Cardiac muscle cell (in vitro differentiated cells and primary cell): Measurements from ENCODE around the gene ABCG1. TPM values are rescaled to one million over a fixed set of nuclear protein-coding genes. Genes with fewer than 3 reads are reported as not detected.

Experiments
- DNase-seq, 2 donors: peaks; one replicate each; pipeline versions ENCODE4 v3.0.0 to v3.0.0-alpha.2; 2010 to 2017; ENCODE audit warnings: low read depth in 1 of 2, low spot score in 1 of 2
- H3K27ac ChIP-seq: fragments of 200-600 bp; sonication (generic); 2 replicates; pipeline ENCODE4 v1.5.1; 2016
- H3K27me3 ChIP-seq: fragments of 200-600 bp; sonication (generic); 2 replicates; pipeline ENCODE4 v1.6.0; 2016; ENCODE audit warnings: control low read depth
- H3K36me3 ChIP-seq: fragments of 200-600 bp; sonication (generic); 2 replicates; pipeline ENCODE4 v1.5.1; 2016; ENCODE audit warnings: control low read depth
- H3K4me1 ChIP-seq: fragments of 200-600 bp; sonication (generic); 2 replicates; pipeline ENCODE4 v1.8.1; 2017; ENCODE audit warnings: low read depth, mild to moderate bottlenecking, mixed run types
- H3K4me3 ChIP-seq: fragments of 200-600 bp; sonication (generic); 2 replicates; pipeline ENCODE4 v1.5.1; 2016; ENCODE audit warnings: mild to moderate bottlenecking
- H3K9me3 ChIP-seq: fragments of 200-600 bp; sonication (generic); 2 replicates; pipeline ENCODE4 v1.5.1; 2017; ENCODE audit warnings: low read depth, mild to moderate bottlenecking, control low read depth
- polyA plus RNA-seq: library from polyadenylated mRNA; unstranded; fragments of >200 nt; fragmentation: Nextera tagmentation; extraction: Ambion mirVana; gene quantifications from 2 replicates; pipeline ENCODE4 v1.2.1, GENCODE V29; 2016
- total RNA-seq: library from RNA; depleted of rRNA; stranded (reverse); fragments of >200 nt; gene quantifications from 2 replicates; pipeline ENCODE4 v1.2.3, GENCODE V29; 2016
- TF ChIP-seq, protein P1 (sequence below): IDR thresholded peaks from 2 replicates; pipeline ENCODE4 v1.5.1; 2012; ENCODE audit warnings: low read depth, mild to moderate bottlenecking, low read length

ABCG1 gene
- total and polyA plus RNA-seq, 2 experiments from 2014 or later, result 4.0 to 4.9 TPM

DNA sequence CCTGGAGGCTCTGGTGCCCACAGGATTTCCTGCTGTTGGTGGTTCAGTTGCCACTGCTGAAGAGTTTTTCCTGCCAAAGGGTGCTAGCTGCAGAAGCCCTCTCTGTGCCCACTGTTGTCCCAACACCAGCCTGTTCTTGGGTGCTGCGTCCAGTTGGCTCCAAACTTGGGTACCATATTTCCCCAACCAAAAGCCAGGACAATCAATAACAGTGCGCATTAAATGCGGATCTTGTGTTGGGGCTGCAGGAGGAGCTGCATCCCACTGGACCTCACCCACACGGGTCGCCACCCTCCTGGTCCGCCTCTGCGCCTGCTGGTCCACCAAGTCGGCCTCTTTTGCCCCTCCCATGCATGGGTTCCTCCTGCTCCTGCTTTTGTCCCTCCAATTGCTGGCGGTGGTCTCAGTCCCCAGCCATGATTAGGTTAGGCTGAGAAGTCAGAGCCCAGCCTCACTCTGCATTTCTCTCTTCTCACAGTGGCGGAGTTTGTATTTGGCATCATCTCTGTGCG is 9.8 kb downstream of the ABCG1 start:
- Histone ChIP-seq H3K4me3 (no peak overlapping the region), H3K36me3 (no peaks in the 10 kb centered on the region), H3K27ac (no peak overlapping the region), H3K4me1 (peaks cover 28% of the 10 kb centered on the region), H3K9me3 (no peaks in the 10 kb centered on the region), H3K27me3 (no peaks in the 10 kb centered on the region)
- TF ChIP-seq, protein P1, sequence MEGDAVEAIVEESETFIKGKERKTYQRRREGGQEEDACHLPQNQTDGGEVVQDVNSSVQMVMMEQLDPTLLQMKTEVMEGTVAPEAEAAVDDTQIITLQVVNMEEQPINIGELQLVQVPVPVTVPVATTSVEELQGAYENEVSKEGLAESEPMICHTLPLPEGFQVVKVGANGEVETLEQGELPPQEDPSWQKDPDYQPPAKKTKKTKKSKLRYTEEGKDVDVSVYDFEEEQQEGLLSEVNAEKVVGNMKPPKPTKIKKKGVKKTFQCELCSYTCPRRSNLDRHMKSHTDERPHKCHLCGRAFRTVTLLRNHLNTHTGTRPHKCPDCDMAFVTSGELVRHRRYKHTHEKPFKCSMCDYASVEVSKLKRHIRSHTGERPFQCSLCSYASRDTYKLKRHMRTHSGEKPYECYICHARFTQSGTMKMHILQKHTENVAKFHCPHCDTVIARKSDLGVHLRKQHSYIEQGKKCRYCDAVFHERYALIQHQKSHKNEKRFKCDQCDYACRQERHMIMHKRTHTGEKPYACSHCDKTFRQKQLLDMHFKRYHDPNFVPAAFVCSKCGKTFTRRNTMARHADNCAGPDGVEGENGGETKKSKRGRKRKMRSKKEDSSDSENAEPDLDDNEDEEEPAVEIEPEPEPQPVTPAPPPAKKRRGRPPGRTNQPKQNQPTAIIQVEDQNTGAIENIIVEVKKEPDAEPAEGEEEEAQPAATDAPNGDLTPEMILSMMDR, result no peak
- DNase-seq, result no peak

DNA sequence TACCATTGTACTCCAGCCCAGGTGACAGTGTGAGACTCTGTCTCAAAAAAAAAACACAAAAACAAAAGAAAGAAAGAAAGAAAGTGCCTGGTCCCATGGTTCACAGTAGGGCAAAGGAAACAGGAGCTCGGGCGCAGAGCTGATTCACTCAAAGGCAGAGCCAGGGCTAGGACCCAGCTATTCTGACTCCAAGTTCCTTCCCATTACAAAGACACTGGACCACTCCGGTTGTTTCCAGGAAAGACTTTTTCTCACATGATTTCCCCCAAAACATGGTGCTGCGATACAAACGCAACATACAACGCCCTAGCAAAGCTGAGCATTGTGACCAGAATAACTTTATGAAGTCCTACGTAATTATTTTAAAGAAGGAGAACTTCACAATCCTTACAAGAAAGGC is 10.7 kb downstream of the ABCG1 start:
- TF ChIP-seq, protein P1, result no peak
- peaks cover 35% of the 10 kb centered on the region for H3K4me1 ChIP-seq

GRCh38 chr21:42230178-42230577 is 11.2 kb downstream of the ABCG1 start:
- no peak for DNase-seq
- Histone ChIP-seq H3K4me3 (no peak overlapping the region), H3K27me3 (no peaks in the 10 kb centered on the region), H3K9me3 (no peaks in the 10 kb centered on the region), H3K36me3 (no peaks in the 10 kb centered on the region), H3K27ac (no peak overlapping the region), H3K4me1 (peaks cover 39% of the 10 kb centered on the region)
- TF ChIP-seq, protein P1, result no peak

More for the DNA sequence above, 10.7 kb downstream of the ABCG1 start:
- Histone ChIP-seq H3K27me3 (no peaks in the 10 kb centered on the region), H3K36me3 (no peaks in the 10 kb centered on the region), H3K4me3 (no peak overlapping the region), H3K27ac (no peak overlapping the region), H3K9me3 (no peaks in the 10 kb centered on the region)
- DNase-seq, result no peak

- TF ChIP-seq, protein P1, result no peak
- no peaks in the 10 kb centered on the region for H3K36me3 ChIP-seq
- H3K27ac ChIP-seq, result no peak overlapping the region
- H3K27me3 ChIP-seq, result no peaks in the 10 kb centered on the region
- no peak overlapping the region for H3K4me3 ChIP-seq
- peaks cover 41% of the 10 kb centered on the region for H3K4me1 ChIP-seq
- no peaks in the 10 kb centered on the region for H3K9me3 ChIP-seq
- DNase-seq, result no peak
Measured at GRCh38 chr21:42230636-42231035, 11.7 kb downstream of the ABCG1 start.

GRCh38 chr21:42231756-42232155 is 12.8 kb downstream of the ABCG1 start:
- Histone ChIP-seq H3K27ac (no peak overlapping the region), H3K9me3 (no peaks in the 10 kb centered on the region), H3K4me1 (peaks cover 34% of the 10 kb centered on the region), H3K27me3 (no peaks in the 10 kb centered on the region), H3K36me3 (no peaks in the 10 kb centered on the region), H3K4me3 (no peak overlapping the region)
- TF ChIP-seq, protein P1, result no peak
- DNase-seq, result no peak
